GM21576 (cell line): ENCODE results near the gene RABGGTA.
"Not testable (repeated sequence)": the region's sequence is repeated elsewhere in the genome, so short reads cannot be mapped to it uniquely, and the experiment has no call there.

Experiments used
- ATAC-seq: cut with Tn5 transposase; IDR thresholded peaks from one replicate; pipeline ENCODE4 v1.9.1; 2021; ENCODE audit warnings: mild to moderate bottlenecking, moderate library complexity; ENCODE audit not compliant: unreplicated experiment

Gene RABGGTA

GRCh38 chr14:24222987-24223386 is 48.4 kb downstream of the RABGGTA start:
- ATAC-seq = not testable (repeated sequence)

DNA sequence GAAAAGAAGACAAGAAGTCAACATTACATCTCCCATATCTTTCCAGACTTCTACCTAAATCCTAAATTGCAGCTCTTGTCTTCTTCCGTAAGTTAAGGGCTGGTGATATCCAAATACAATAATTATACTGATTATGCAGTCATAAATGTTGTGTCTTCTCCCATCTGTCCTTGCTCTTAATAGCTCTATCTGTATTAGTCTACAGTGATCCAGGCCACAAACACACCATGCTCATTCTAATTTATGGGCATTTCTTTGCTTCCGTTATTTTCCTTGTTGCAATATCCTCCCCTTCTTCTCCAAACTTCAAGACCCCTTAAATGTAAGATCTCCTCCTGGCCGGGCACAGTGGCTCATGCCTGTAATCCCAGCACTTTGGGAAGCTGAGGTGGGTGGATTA is 51.9 kb downstream of the RABGGTA start:
- ATAC-seq = no peak

- ATAC-seq = no peak
Observed at GRCh38 chr14:24219080-24219479, 52.3 kb downstream of the RABGGTA start.

DNA sequence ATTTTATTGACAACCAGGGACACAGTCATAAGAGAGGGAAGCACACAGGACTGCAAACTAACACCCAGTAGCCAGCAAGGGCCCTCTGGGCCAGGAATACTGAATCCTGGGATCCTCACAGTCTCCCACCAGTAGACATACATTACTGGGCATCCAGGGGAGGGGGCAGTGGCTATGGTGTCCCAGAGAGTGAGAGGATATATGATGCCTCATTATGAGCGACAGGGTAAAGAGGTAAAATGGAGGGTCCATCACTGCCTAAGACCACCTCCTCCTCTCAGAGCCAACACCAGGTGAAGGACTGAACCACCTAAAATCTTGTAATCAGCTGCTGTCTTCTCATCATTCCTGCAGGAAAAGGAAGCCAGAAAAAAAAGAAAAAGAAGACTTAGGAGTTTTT is 54.5 kb downstream of the RABGGTA start:
- not testable (repeated sequence) for ATAC-seq

DNA sequence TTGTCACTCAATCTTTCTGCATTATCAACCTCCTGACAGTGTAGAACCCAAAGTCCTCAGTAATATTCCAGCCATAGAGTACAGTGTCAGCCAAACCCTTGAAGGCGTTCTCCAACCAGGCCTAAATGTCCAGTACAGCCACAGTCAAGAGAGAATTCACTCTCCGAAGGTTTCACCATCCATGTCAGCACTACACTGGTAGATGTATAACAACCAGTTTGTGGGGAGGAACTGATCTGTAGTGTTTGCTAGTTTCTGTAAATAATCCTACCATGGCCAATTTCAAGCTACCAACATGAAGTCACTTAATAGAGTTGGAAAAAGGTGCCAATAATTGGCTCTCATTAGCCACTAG is 55.1 kb downstream of the RABGGTA start:
- ATAC-seq = no peak
